HepG2 (cell line): Measurements from ENCODE around the gene DARS2.
"Not testable (repeated sequence)": the region's sequence is repeated elsewhere in the genome, so short reads cannot be mapped to it uniquely, and the experiment has no call there.

Source experiments
- EZH2 ChIP-seq: conservative IDR thresholded peaks from 2 replicates; pipeline ENCODE4 v1.6.1; 2012; ENCODE audit warnings: mild to moderate bottlenecking, low read depth, low read length, moderate library complexity
- FOXA3 ChIP-seq: IDR thresholded peaks from 2 replicates; pipeline ENCODE4 v1.6.1; 2016; ENCODE audit warnings: missing genetic modification reagents, missing compliant biosample characterization
- GABPB1 ChIP-seq: IDR thresholded peaks from 2 replicates; pipeline ENCODE4 v1.6.1; 2016; ENCODE audit warnings: mild to moderate bottlenecking, missing genetic modification reagents, moderate library complexity, missing compliant biosample characterization
- KLF9 ChIP-seq: IDR thresholded peaks from 2 replicates; pipeline ENCODE4 v1.6.1; 2016; ENCODE audit warnings: low read depth
- YY1 ChIP-seq: IDR thresholded peaks from 2 replicates; pipeline ENCODE4 v1.6.1; 2011; ENCODE audit warnings: low read length, low read depth, moderate library complexity, mild to moderate bottlenecking; ENCODE audit not compliant: insufficient read depth, insufficient replicate concordance
- TF ChIP-seq, protein P1 (sequence below): sonication (generic); formaldehyde crosslinking; IDR thresholded peaks from 2 replicates; pipeline ENCODE4 v1.4.0; 2020; ENCODE audit warnings: missing genetic modification reagents

DNA sequence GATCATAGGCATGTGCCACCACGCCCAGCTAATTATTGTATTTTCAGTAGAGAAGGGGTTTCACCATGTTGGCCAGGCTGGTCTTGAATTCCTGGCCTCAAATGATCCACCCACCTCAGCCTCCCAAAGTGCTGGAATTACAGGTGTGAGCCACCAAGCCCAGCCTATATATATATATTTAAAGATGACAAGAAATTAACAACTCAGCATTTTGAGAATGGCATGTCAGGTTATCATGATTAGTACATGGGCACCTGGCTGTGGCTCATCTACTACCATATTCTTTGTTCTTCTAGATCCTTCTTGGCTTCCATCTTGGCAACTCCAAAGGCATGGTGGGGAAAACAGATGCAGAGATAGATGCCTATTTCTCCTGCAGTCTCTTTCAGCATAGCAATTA lies 24.5 kb upstream of the DARS2 start:
- not testable (repeated sequence) for TF ChIP-seq EZH2; KLF9 (CRISPR knock-in tag); YY1; FOXA3 (CRISPR knock-in tag); GABPB1 (CRISPR knock-in tag)
- TF ChIP-seq, protein P1, sequence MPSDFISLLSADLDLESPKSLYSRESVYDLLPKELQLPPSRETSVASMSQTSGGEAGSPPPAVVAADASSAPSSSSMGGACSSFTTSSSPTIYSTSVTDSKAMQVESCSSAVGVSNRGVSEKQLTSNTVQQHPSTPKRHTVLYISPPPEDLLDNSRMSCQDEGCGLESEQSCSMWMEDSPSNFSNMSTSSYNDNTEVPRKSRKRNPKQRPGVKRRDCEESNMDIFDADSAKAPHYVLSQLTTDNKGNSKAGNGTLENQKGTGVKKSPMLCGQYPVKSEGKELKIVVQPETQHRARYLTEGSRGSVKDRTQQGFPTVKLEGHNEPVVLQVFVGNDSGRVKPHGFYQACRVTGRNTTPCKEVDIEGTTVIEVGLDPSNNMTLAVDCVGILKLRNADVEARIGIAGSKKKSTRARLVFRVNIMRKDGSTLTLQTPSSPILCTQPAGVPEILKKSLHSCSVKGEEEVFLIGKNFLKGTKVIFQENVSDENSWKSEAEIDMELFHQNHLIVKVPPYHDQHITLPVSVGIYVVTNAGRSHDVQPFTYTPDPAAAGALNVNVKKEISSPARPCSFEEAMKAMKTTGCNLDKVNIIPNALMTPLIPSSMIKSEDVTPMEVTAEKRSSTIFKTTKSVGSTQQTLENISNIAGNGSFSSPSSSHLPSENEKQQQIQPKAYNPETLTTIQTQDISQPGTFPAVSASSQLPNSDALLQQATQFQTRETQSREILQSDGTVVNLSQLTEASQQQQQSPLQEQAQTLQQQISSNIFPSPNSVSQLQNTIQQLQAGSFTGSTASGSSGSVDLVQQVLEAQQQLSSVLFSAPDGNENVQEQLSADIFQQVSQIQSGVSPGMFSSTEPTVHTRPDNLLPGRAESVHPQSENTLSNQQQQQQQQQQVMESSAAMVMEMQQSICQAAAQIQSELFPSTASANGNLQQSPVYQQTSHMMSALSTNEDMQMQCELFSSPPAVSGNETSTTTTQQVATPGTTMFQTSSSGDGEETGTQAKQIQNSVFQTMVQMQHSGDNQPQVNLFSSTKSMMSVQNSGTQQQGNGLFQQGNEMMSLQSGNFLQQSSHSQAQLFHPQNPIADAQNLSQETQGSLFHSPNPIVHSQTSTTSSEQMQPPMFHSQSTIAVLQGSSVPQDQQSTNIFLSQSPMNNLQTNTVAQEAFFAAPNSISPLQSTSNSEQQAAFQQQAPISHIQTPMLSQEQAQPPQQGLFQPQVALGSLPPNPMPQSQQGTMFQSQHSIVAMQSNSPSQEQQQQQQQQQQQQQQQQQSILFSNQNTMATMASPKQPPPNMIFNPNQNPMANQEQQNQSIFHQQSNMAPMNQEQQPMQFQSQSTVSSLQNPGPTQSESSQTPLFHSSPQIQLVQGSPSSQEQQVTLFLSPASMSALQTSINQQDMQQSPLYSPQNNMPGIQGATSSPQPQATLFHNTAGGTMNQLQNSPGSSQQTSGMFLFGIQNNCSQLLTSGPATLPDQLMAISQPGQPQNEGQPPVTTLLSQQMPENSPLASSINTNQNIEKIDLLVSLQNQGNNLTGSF (CRISPR knock-in tag): not testable (repeated sequence)
